Measurements from ENCODE around the gene RALGPS1.
A peak's percentile ranks its signal among the peaks of the same experiment; 100 is the strongest.

RALGPS1 gene

GRCh38 chr9:126915281-126915816 is 767 bp downstream of the RALGPS1 start:
- H3K4me1 ChIP-seq (ENCODE audit: control insufficient read depth, insufficient read depth, low read length), result peaks cover 2% of the 10 kb centered on the region
- no peak overlapping the region for H3K9ac ChIP-seq (ENCODE audit: low read depth, low read length)
- no peak overlapping the region for H3K4me3 ChIP-seq (ENCODE audit: low read length)
- H3K9me3 ChIP-seq (replicated peaks; ENCODE audit: low read length), result no peaks in the 10 kb centered on the region
- peaks cover 22% of the 10 kb centered on the region for H3K27me3 ChIP-seq (ENCODE audit: control insufficient read depth, insufficient read depth, low read length)
- peak overlapping the region; percentile 33 for H3K4me2 ChIP-seq (ENCODE audit: low read length)
- H3K36me3 ChIP-seq (ENCODE audit: insufficient read depth, low read length), result no peaks in the 10 kb centered on the region

DNA sequence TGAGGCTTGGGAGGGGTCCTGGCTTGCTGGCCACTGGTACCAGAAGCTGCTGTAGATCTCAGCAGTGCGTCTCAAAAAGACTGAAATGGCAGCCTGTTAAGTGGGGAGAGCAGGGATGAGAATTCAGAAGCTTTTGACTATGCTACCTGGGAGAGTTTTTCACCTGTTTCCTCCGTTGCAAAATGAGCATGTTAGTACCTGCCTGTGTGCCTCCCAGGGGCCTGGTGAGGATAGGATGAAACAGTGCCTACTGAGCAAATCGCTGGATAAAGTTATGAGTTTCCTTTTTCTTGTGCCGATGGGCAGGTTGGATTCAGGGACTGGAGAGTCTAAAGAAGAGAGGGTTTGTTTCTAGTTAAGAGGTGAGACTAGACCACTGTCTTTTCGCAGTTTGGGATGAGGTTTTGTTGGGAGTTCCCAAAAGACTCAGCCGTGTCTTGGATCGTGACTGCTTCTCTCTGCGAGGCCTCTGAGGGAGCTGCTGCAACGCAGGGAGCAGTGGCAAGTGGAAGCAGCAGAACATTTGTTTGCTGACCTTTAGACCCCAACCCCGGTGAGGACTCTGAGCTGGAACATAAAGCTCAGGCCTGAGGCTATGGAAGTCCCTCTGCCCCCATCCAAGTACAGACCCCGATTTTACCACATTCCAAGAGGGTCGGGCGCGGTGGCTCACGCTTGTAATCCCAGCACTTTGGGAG is 1.4 kb downstream of the RALGPS1 start:
- Histone ChIP-seq H3K9me3 (replicated peaks; ENCODE audit: low read length) (no peaks in the 10 kb centered on the region), H3K36me3 (ENCODE audit: insufficient read depth, low read length) (no peaks in the 10 kb centered on the region), H3K27me3 (ENCODE audit: control insufficient read depth, insufficient read depth, low read length) (peaks cover 28% of the 10 kb centered on the region), H3K4me2 (ENCODE audit: low read length) (no peak overlapping the region), H3K4me3 (ENCODE audit: low read length) (no peak overlapping the region), H3K4me1 (ENCODE audit: control insufficient read depth, insufficient read depth, low read length) (peaks cover 2% of the 10 kb centered on the region), H3K9ac (ENCODE audit: low read depth, low read length) (no peak overlapping the region)

- no peaks in the 10 kb centered on the region for H3K9me3 ChIP-seq (replicated peaks; ENCODE audit: low read length)
- H3K4me1 ChIP-seq (ENCODE audit: control insufficient read depth, insufficient read depth, low read length), result peaks cover 2% of the 10 kb centered on the region
- H3K27me3 ChIP-seq (ENCODE audit: control insufficient read depth, insufficient read depth, low read length), result peaks cover 37% of the 10 kb centered on the region
- H3K4me3 ChIP-seq (ENCODE audit: low read length), result no peak overlapping the region
- no peak overlapping the region for H3K4me2 ChIP-seq (ENCODE audit: low read length)
- no peaks in the 10 kb centered on the region for H3K36me3 ChIP-seq (ENCODE audit: insufficient read depth, low read length)
- no peak overlapping the region for H3K9ac ChIP-seq (ENCODE audit: low read depth, low read length)
These were observed 2.3 kb downstream of the RALGPS1 start for GRCh38 chr9:126916909-126917308.

GRCh38 chr9:126919193-126919592 is 4.6 kb downstream of the RALGPS1 start:
- H3K4me1 ChIP-seq (ENCODE audit: control insufficient read depth, insufficient read depth, low read length), result peaks cover 2% of the 10 kb centered on the region
- no peak overlapping the region for H3K4me2 ChIP-seq (ENCODE audit: low read length)
- H3K4me3 ChIP-seq (ENCODE audit: low read length), result no peak overlapping the region
- no peak overlapping the region for H3K9ac ChIP-seq (ENCODE audit: low read depth, low read length)
- no peaks in the 10 kb centered on the region for H3K9me3 ChIP-seq (replicated peaks; ENCODE audit: low read length)
- H3K36me3 ChIP-seq (ENCODE audit: insufficient read depth, low read length), result no peaks in the 10 kb centered on the region
- peaks cover 55% of the 10 kb centered on the region for H3K27me3 ChIP-seq (ENCODE audit: control insufficient read depth, insufficient read depth, low read length)

- H3K4me2 ChIP-seq (ENCODE audit: low read length), result no peak overlapping the region
- H3K27me3 ChIP-seq (ENCODE audit: control insufficient read depth, insufficient read depth, low read length), result peaks cover 57% of the 10 kb centered on the region
- no peaks in the 10 kb centered on the region for H3K4me1 ChIP-seq (ENCODE audit: control insufficient read depth, insufficient read depth, low read length)
- H3K9ac ChIP-seq (ENCODE audit: low read depth, low read length), result no peak overlapping the region
- no peak overlapping the region for H3K4me3 ChIP-seq (ENCODE audit: low read length)
- no peaks in the 10 kb centered on the region for H3K36me3 ChIP-seq (ENCODE audit: insufficient read depth, low read length)
- no peaks in the 10 kb centered on the region for H3K9me3 ChIP-seq (replicated peaks; ENCODE audit: low read length)
These were observed 11.3 kb downstream of the RALGPS1 start for GRCh38 chr9:126925876-126926275.

GRCh38 chr9:126926364-126926763 is 11.8 kb downstream of the RALGPS1 start:
- Histone ChIP-seq H3K27me3 (ENCODE audit: control insufficient read depth, insufficient read depth, low read length) (peaks cover 52% of the 10 kb centered on the region), H3K4me1 (ENCODE audit: control insufficient read depth, insufficient read depth, low read length) (no peaks in the 10 kb centered on the region), H3K36me3 (ENCODE audit: insufficient read depth, low read length) (no peaks in the 10 kb centered on the region), H3K4me2 (ENCODE audit: low read length) (no peak overlapping the region), H3K9me3 (replicated peaks; ENCODE audit: low read length) (no peaks in the 10 kb centered on the region), H3K9ac (ENCODE audit: low read depth, low read length) (no peak overlapping the region), H3K4me3 (ENCODE audit: low read length) (no peak overlapping the region)

DNA sequence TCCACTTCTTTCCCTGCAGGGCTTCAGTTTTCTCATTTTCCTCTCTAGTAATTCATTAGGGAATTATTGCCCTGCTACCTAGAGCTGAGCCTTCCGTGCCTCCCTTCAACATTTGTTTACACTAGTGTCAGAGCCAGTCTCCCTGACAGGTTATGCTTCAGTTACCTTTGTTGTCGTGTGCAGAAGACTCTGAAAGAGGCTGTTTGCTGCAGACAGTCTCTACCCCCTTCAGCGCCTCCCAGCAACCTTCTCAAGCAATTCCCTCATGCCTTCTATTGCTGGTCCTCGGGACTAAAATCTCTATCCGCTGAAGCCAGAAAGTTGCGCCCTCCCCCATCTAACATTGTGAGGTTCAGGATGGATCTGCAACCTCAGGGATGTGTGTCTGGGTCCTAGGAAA is 12.8 kb downstream of the RALGPS1 start:
- Histone ChIP-seq H3K9ac (ENCODE audit: low read depth, low read length) (no peak overlapping the region), H3K4me2 (ENCODE audit: low read length) (no peak overlapping the region), H3K4me3 (ENCODE audit: low read length) (no peak overlapping the region), H3K36me3 (ENCODE audit: insufficient read depth, low read length) (no peaks in the 10 kb centered on the region), H3K9me3 (replicated peaks; ENCODE audit: low read length) (no peaks in the 10 kb centered on the region), H3K4me1 (ENCODE audit: control insufficient read depth, insufficient read depth, low read length) (no peaks in the 10 kb centered on the region), H3K27me3 (ENCODE audit: control insufficient read depth, insufficient read depth, low read length) (peaks cover 51% of the 10 kb centered on the region)

DNA sequence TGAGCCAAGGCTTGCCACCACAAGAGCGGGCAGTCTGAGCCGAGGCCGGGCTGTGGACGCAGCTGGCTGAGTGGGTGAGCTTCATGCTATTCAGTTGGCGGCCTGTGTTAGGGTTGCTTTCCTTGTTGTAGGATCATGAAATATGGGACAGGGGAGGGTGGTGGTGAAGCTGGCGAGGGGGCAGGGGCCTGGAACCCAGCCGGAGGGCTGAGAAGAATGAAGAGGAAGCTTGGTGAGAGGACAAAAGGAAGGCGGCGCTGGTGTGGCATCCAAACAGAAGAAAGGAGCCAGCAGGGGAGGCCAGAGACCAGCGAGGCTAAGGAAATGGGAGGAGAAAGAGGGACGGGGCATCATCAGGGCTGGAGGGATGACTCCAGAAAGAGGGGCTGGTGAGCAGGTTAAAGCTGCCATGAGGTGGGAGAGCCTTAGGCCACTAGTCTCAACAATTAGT is 18.3 kb downstream of the RALGPS1 start:
- H3K4me3 ChIP-seq (ENCODE audit: low read length), result no peak overlapping the region

GRCh38 chr9:126933334-126933980 is 18.9 kb downstream of the RALGPS1 start:
- Histone ChIP-seq H3K4me3 (ENCODE audit: low read length) (no peak overlapping the region), H3K4me2 (ENCODE audit: low read length) (no peak overlapping the region), H3K27me3 (ENCODE audit: control insufficient read depth, insufficient read depth, low read length) (peaks cover 38% of the 10 kb centered on the region), H3K9ac (ENCODE audit: low read depth, low read length) (no peak overlapping the region), H3K36me3 (ENCODE audit: insufficient read depth, low read length) (no peaks in the 10 kb centered on the region), H3K4me1 (ENCODE audit: control insufficient read depth, insufficient read depth, low read length) (no peaks in the 10 kb centered on the region), H3K9me3 (replicated peaks; ENCODE audit: low read length) (no peaks in the 10 kb centered on the region)

More for the DNA sequence above, 18.3 kb downstream of the RALGPS1 start:
- Histone ChIP-seq H3K4me2 (ENCODE audit: low read length) (no peak overlapping the region), H3K27me3 (ENCODE audit: control insufficient read depth, insufficient read depth, low read length) (peaks cover 43% of the 10 kb centered on the region), H3K36me3 (ENCODE audit: insufficient read depth, low read length) (no peaks in the 10 kb centered on the region), H3K9ac (ENCODE audit: low read depth, low read length) (no peak overlapping the region), H3K9me3 (replicated peaks; ENCODE audit: low read length) (no peaks in the 10 kb centered on the region), H3K4me1 (ENCODE audit: control insufficient read depth, insufficient read depth, low read length) (no peaks in the 10 kb centered on the region)

- Histone ChIP-seq H3K4me1 (ENCODE audit: control insufficient read depth, insufficient read depth, low read length) (no peaks in the 10 kb centered on the region), H3K36me3 (ENCODE audit: insufficient read depth, low read length) (no peaks in the 10 kb centered on the region), H3K4me3 (ENCODE audit: low read length) (no peak overlapping the region), H3K27me3 (ENCODE audit: control insufficient read depth, insufficient read depth, low read length) (peaks cover 44% of the 10 kb centered on the region), H3K4me2 (ENCODE audit: low read length) (no peak overlapping the region), H3K9me3 (replicated peaks; ENCODE audit: low read length) (no peaks in the 10 kb centered on the region), H3K9ac (ENCODE audit: low read depth, low read length) (no peak overlapping the region)
These were observed 19.9 kb downstream of the RALGPS1 start for GRCh38 chr9:126934441-126934840.

DNA sequence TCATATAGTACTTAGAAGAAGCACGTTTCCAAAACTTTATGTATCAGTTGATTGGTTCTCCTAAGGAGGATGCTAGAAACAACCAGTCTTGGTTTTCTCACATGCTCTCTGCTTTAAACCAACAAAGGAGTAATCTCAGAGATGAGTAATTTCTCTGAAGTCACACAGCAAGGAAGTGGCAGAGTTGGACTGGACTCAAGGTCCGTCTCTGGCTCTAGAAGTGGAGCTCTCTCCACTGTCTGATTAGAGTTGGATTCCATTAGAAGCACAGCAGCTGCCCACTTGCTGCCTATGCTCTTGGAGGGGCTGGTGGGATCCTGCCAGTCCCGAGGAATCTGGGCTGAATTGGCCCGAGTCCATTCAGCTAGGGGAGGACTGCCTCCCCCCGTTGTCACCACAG is 21.0 kb downstream of the RALGPS1 start:
- no peak overlapping the region for H3K4me3 ChIP-seq (ENCODE audit: low read length)

More for the DNA sequence above, 21.0 kb downstream of the RALGPS1 start:
- H3K36me3 ChIP-seq (ENCODE audit: insufficient read depth, low read length), result no peaks in the 10 kb centered on the region
- peaks cover 44% of the 10 kb centered on the region for H3K27me3 ChIP-seq (ENCODE audit: control insufficient read depth, insufficient read depth, low read length)
- no peaks in the 10 kb centered on the region for H3K4me1 ChIP-seq (ENCODE audit: control insufficient read depth, insufficient read depth, low read length)
- no peak overlapping the region for H3K9ac ChIP-seq (ENCODE audit: low read depth, low read length)
- no peak overlapping the region for H3K4me2 ChIP-seq (ENCODE audit: low read length)
- H3K9me3 ChIP-seq (replicated peaks; ENCODE audit: low read length), result no peaks in the 10 kb centered on the region
